Dedifferentiated amniotic fluid mesenchymal stem cell (primary cell): Measurements from ENCODE around the gene WBP1L.
"Not testable (repeated sequence)": the region's sequence is repeated elsewhere in the genome, so short reads cannot be mapped to it uniquely, and the experiment has no call there.

Experiments used
- DNase-seq: peaks from one replicate; pipeline ENCODE4 v3.0.0-alpha.2; 2016; ENCODE audit errors: extremely low spot score

The WBP1L gene

GRCh38 chr10:102838276-102838927 lies 94.7 kb downstream of the WBP1L start:
- DNase-seq, result not testable (repeated sequence)

GRCh38 chr10:102841827-102842345 lies 98.1 kb downstream of the WBP1L start:
- DNase-seq, result no peak

DNA sequence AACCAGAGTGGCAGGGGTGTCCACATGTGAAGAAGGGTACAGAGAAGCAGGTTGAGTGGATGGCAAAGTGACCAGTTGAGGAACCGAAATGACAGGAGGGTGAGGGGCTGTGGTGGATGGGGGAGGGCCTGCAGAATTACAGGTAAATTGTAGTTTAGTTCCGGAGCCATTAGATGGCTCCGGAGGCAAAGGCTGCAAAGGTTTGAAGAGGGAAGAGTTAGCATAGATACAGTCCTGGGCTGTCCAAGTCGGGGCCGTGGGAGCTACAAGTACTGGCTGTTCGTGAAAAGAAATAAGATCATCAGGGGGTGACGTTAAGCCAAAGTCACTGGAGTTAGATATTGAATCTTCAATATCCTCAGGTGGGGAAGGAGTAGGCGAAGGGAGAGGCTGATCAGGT lies 99.4 kb downstream of the WBP1L start:
- DNase-seq, result not testable (repeated sequence)

DNA sequence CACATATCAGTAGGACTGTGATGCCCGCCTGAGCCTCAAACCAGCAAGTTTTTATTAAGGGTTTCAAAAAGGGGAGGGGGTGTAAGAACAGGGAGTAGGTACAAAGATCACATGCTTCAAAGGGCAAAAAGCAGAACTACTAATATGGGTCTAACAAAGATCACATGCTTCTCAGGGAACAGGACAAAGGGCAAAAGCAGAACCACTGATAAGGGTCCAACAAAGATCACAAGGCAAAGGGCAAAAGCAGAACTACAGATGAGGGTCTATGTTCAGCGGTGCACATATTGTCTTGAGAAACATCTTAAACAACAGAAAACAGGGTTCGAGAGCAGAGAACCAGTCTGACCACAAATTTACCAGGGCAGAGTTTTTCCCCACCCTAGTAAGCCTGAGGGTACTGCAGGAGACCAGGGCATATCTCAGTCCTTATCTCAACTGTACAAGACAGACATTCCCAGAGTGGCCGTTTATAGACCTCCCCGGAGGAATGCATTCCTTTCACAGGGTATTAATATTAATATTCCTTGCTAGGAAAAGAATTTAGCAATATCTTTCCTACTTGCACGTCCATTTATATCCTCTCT lies 100.5 kb downstream of the WBP1L start:
- DNase-seq, result not testable (repeated sequence)

DNA sequence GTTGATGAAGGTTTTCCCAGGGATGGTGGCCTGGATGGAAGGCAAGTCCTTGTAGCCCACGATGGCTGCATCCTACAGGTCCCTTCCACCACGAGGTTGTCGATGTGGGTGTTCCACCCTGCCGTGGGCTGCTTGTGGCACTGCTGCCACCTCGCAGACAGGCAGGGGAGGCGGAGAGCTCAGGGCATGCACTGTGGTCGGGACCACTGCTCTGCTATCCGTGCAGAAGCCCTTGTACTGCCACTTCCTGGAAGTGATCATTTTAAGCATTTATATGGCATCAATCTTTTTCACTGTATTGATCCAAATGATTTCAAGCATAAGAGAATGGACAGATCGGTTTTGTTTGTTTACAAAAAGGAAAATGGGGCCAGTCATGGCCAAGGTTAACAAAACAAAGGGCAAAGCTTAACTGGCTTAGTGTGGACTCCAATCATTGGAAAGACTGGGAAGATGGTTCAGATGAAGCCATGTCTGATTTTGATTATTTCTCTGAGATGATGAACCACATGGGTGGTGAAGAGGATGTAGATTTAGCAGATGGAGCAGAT lies 101.7 kb downstream of the WBP1L start:
- no peak for DNase-seq

DNA sequence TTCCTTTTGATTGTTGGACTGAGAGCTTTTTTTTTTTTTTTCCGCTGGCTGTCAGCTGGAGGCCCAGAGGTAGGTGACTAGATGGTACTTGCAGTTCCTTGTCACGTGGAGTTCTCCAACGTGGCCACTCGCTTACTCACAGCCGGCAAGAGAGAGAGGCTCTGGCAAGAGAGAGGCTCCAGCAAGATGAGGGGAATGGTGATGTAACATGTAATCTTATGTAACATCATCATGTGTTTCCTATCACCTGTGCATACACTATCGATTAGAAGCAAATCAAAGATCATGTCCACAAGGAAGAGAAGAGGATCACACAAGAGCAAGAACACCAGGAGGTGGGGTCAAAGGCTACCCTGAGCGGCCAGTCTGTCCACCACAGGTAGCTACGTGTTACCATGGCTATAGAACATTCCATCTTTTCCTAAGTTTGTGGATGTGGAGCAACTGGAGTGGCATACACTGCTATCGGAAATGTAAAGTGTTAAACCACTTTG lies 106.3 kb downstream of the WBP1L start:
- no peak for DNase-seq

DNA sequence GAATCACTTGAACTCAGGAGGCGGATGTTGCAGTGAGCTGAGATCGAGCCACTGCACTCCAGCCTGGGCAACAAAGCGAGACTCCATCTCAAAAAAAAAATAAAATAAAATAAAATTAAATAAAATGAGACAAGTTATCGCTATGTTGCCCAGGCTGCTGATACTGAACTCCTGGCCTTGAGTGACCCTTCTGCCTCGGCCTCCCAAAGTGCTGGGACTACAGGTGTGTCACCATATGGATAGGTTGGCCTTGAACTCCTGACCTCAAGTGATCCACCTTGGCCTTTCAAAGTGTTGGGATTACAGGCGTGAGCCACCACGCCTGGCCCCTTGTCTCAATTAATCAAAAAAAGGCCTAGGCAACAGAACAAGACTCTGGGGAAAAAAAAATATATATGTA lies 109.5 kb downstream of the WBP1L start:
- not testable (repeated sequence) for DNase-seq

GRCh38 chr10:102855731-102856436 lies 112.1 kb downstream of the WBP1L start:
- peak; percentile 89 for DNase-seq

DNA sequence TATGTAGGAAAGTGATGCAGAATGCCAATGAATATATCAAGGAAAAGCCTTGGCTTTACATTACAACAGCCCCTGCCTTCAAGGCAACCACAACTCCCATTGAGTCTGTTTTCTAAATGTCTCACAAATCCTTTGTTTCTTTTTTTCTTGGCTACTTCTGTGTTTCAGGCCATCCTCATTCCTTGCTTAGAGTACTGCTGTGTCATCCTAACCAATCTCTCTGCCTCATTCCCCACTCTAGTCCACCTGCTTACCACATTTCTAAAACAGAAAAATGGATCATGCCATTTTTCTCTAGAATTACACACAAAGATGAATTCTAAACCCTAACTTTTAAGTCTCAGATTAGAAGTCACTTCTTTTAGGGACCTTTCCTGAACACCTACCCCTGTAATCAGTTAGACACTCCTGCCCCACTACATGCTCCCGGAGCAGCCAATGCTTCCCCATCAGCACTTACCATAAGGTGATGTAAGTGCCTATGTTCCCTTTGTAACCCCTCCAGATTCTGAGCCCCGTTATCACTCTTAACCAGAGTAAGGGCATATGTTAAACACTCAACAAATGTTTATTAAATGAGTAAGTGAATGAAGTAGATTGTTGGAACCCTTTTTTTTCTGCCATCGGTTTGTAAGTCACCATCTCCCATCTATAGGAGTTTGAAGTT lies 113.1 kb downstream of the WBP1L start:
- DNase-seq, result no peak

GRCh38 chr10:102859911-102860310 lies 116.2 kb downstream of the WBP1L start:
- DNase-seq, result no peak

GRCh38 chr10:102863660-102864059 lies 119.9 kb downstream of the WBP1L start:
- no peak for DNase-seq

DNA sequence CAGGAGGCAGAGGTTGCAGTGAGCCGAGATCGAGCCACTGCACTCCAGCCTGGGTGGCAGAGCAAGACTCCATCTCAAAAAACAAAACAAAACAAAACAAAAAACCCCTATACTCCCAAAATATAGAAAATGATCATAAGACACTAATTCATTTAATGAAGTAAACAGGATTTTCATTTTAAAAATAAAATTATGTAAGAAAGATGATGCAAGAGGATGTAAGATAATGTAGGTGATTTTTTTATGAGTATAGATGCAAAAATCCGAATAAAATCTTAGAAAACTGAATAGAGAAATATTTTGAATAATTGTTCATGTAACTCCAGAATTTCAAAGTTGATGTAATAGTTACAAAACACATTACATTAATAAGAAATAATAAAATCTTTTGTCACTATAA lies 121.9 kb downstream of the WBP1L start:
- DNase-seq, result no peak
